NCI-H1092 treated with DMSO at 0.1 percent for 48 hours (cell line): ENCODE data around the gene KRTAP10-8.
A peak's percentile ranks its signal among the peaks of the same experiment; 100 is the strongest.
"Not testable (repeated sequence)": the region's sequence is repeated elsewhere in the genome, so short reads cannot be mapped to it uniquely, and the experiment has no call there.

Experiments used
- DNase-seq: peaks from one replicate; lab custom pipeline; 2025; lab: John Stamatoyannopoulos, UW

Gene KRTAP10-8

DNA sequence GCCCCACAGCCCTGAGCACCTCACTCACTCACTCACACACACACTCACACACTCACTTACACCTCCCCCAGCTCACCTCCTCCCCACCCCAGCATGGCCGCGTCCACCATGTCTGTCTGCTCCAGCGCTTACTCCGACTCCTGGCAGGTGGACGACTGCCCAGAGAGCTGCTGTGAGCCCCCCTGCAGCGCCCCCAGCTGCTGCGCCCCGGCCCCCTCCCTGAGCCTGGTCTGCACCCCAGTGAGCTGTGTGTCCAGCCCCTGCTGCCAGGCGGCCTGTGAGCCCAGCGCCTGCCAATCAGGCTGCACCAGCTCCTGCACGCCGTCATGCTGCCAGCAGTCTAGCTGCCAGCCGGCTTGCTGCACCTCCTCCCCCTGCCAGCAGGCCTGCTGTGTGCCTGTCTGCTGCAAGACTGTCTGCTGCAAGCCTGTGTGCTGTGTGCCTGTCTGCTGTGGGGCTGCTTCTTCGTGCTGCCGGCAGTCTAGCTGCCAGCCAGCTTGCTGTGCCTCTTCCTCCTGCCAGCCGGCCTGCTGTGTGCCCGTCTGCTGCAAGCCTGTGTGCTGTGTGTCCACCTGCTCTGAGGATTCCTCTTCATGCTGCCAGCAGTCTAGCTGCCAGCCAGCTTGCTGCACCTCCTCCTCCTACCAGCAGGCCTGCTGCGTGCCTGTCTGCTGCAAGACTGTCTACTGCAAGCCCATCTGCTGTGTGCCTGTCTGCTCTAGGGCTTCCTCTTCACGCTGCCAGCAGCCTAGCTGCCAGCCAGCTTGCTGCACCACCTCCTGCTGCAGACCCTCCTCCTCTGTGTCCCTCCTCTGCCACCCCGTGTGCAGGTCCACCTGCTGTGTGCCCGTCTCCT lies 34.7 kb downstream of the KRTAP10-8 start, which contains the start of gene KRTAP10-11:
KRTAP10-11 (plus strand) TSS at position 49 of the 856 bp plus-strand sequence; CDS start at position 94, 45 bp downstream.
- DNase-seq = peak; percentile 74

DNA sequence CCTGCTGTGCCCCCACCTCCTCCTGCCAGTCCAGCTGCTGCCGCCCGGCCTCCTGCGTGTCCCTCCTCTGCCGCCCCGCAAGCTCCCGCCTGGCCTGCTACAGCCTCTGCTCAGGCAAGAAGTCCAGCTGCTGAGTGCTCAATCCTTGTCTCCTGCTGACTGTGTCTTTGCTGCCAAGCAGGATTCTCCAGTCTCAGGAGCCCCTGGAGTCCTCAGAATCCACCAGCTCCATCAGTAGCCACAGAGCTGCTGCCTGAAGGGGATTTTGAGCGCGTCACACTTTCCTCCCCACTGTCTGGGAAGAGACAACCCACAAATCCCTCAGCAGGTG lies 35.3 kb downstream of the KRTAP10-8 start:
- peak; percentile 74 for DNase-seq

DNA sequence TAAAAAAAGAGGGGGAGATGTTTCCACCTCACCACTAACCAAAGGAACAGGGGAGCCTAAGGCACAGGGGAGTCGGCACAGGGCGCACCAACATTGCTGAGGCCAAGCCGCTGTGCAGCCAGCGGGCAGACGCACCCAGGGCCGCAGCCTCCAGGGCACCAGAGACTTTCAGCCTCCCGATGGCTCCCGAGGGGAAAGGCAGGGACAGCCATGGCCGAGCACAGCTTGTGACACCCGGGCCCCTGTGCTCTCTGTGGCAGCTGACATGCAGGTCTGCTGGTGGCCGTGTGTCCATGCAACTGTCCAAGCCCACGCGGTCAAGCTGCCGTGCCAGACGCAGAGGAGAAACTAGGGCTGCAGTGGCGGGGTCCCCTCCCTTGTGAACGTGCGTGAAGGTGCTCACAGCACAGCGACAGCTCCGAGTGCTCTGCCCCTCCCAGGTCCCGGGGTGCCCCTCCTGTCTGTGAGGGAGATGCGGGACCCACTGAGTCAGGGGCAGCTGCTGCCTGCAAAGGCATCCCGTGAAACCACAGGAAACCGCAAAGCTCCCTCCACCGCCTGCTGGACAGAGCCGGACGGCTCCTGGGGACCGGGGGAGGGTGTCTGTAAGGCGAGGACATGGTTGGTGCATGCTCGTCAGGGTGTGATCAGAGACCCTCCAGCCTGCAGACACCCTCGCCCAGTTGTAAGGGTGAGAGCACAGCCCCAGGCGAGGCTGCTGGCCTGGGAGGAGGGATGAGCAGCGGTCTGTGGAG lies 36.9 kb downstream of the KRTAP10-8 start:
- DNase-seq = no peak

DNA sequence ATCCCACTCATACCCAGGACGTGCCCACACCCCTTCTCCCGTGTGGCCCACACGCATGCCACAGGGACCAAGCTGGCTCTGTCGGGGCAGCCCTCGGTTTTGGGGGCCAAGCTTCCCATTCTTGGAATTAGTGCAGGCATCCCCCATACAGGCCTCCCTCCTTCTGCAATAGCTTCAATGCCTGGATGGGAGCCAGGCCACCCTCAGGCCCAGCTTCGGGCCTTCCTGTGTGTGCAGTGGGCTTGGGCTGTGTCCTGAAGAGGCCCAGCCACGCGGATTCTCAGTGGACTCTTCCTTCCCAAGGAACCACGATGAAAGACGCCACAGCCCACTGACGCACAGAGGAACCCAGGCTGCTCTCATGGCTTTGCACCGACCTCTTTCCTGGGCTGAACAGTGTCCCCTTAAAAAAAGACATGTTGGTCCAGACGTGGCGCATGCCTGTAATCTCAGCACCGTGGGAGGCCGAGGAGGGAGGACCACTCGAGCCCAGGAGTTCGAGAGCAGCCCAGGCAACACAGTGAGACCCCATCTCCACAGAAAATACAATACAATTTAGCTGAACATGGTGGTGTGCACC lies 37.7 kb downstream of the KRTAP10-8 start:
- DNase-seq = no peak

DNA sequence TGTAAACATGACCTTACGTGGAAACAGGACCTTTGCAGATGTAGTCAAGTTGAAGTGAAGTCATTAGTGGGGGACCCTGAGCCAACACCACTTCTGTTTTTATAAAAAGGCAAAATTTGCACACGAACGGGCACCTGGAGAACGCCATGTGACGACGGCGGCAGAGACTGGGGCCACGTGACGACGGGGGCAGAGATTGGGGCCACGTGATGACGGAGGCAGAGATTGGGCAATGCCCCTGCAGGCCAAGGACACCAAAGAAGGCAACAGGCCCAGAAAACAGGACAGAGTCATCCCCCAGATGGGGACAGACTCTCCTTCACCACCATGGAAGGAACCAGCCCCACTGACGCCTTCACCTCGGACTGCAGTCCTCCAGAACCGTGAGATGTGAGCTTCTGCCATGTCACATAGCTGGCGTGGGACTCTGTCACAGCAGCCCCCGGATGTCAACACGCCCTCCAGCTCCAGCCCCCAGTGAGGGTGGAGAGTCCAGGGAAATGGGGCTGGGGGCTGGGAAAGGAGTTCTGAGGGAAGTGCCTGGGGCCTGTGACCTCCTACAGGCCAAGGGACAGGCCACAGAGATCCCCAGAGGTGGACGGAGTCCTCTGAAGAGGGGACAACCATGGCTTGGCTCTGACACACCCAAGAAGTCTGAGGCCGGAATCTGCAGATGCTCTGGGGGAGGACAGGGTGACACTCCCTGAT lies 38.5 kb downstream of the KRTAP10-8 start:
- DNase-seq = no peak

DNA sequence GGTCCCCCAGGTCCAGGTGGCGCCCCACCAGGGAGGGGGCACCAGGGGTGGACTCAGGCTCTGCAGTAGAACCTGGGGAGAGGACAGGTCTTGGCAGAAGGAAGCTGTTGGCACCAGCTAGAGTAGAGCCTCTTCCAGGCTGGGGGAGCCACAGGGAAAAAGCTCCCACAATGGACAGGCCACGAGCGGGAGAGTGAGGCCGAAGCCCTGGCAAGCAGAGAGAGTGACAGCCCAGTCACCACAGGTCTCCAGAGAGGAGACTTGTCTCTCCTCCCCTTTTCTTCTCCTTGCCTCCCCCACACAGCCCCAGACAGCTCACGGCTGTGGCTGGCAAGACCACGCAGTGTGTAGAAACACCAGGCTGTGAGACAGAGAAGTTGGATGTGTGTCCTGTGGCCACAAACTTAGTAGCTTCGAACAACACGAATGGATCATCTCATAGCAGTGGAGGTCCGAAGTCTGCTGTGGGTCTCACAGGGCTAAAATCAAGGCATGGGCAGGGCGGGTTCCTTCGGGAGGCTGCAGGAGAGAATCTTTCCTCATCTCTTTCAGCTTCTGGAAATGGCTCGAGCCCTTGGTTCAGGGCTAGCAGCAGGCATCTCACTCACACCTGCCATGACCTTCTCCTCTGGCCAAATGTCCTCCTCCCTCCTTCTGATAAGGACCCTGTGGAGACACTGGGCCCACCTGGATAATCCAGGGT lies 39.2 kb downstream of the KRTAP10-8 start:
- DNase-seq = no peak

DNA sequence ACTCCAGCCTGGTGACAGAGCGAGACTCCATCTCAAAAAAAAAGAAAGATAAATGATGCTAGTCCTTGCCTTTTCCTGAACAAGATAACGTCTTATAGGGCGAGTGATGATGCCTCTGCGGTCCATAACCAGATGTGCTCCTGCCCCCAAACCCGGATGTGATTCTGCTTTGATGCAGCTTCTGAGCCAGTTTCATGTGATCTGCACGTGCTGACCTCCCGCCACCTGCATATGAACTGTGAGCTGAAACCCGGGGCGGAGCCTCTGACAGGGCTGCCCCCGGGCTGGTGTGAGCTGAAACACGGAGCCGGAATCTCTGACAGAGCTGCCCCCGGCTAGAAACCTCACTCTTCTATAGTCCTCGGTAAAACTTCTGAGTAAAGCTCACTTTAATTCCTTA lies 41.2 kb downstream of the KRTAP10-8 start:
- no peak for DNase-seq

DNA sequence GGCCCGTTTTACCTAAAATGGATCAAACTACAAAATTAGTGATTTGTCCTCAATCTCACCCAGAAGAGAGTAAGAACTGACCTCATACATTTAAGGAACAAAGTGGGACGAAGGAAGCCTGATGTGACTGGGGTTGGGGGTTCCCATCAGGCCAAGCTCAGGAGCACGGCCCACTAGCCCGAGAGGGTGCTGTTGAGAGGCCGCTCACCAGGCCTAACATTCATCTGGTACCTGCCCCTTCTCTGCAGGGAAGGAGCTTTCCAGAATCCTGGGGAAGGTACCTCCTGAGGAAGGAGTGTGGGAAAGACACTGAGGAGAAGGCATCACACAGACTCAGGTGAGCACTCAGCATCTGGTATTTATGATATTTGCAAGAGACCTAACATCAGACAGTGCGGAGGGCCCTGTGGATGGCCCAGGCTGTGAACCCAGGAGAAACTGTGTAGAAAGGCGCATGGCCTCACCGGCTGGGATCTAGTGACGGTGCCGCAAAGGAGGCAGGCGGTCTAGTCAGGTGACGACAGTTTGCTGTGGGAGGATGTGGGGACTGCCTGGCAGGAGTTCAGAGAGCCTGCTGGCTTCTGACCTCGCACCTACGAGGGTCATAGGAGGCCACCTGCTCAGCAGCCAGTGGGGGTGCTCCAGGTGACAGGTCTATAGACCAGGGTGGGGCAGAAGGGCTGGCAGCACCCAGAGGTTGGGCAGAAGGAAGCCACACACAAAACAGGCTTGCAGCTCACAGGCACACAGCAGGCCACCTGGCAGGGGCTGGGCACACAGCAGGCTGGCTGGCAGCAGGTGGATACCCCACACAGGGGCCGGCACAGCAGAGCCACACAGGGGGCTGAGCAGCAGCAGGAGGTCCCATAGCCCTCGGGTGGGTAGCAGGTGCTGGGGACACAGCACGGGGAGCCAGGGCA lies 42.0 kb downstream of the KRTAP10-8 start:
- peak; percentile 46 for DNase-seq

DNA sequence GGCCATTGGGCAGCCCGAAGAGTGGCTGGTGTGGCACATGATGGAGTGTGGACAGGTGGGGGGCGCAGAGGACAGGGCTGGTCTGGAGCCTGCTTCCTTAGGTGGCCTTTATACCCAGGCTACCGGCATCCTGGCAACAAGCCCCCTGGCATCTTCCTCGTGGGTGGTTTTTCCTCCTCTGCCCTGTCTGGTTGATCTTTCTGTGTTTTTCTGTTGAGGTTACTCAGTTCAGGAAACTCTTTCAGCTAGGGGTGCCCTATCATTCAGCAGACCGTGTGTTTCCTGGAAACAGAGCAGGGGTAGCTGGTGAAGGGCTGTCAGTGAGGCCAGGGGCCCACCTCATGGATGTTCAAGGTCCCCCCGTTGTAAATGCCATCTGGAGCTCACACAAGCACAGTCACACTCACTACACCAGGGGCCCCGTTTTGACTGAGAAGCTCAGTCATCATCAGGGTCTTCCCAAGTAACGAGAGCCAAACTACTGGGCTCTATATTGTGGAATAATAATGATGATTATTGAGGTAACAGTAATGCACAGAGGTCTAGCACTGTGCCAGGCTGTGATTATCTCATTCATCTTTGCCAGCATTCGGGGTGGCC lies 42.8 kb downstream of the KRTAP10-8 start, which contains the start of gene KRTAP12-4:
KRTAP12-4 (minus strand) TSS at position 84 of the 600 bp plus-strand sequence; CDS start at position 39, 45 bp downstream.
- DNase-seq = no peak

DNA sequence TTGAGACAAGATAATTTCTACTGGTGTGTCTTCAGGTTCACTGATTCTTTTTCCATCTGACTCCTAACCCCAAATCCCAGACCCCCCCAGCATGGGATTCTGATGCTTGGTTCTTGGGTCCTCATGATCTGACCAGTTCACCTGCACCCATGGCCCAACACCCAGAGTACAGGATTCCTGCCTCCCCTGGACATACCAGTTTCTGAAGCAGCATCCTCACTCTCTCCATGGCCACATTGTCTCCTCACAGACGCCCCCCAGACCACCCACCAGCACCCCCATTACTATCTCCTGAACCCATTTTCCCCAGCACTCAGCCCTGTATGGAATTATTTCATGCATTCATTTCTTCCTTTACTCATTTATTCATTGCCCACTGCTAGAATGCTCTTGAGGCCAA lies 45.0 kb downstream of the KRTAP10-8 start:
- DNase-seq = no peak

DNA sequence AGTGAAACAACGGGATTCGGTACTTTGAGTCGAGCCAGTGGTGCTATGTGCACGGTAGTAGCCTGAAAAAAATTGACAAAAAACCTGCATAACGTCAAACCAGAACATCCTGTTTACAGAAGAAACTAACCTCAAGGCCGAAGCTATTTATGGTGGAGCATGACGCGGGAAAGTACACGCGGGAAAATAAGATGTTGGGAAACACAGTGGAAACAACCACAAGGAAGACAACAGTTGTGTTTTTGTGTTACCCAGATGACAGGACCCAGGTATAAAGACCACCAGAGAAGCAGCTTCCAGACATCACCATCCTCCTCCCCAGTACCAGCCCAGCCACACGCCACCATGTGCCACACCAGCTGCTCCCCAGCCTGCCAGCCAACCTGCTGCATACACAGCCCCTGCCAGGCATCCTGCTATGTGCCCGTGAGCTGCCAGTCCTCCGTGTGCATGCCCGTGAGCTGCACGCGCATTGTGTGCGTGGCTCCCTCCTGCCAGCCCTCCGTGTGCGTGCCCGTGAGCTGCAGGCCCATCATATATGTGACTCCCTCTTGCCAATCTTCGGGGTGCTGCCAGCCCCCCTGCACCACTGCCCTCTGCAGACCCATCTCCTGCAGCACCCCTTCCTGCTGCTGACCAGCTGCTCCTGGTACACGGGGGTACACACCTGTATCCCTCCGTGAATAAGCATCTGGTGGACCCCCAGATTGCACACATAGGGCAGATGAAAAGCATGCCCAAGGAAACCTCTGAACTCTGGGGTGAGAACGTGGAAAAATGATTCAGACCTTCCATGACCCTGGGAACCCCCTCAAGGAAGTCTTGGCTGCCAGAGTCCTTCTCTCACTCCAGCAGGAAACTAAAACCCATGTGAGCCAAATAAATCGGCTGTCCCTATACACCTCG lies 46.0 kb downstream of the KRTAP10-8 start, which contains the start of gene KRTAP12-3:
KRTAP12-3 (plus strand) TSS at position 298 of the 906 bp plus-strand sequence; CDS start at position 346, 48 bp downstream.
- DNase-seq = no peak

DNA sequence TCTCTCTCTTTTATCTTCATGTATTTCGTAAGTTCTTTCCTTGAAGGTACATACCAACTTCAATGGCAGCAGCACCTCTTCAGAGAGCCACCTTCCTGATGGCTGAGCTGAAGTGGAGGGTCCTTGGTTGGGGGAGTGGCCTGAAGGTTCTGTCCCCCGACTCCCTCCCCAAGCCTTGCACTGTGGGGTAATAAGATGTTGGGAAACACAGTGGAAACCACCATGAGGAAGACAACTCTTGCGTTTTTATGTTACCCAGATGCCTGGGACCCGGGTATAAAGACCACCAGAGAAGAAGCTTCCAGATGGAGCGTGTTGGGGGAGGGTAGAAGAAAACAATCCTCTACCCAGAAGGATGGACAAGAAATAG lies 46.6 kb downstream of the KRTAP10-8 start:
- no peak for DNase-seq

DNA sequence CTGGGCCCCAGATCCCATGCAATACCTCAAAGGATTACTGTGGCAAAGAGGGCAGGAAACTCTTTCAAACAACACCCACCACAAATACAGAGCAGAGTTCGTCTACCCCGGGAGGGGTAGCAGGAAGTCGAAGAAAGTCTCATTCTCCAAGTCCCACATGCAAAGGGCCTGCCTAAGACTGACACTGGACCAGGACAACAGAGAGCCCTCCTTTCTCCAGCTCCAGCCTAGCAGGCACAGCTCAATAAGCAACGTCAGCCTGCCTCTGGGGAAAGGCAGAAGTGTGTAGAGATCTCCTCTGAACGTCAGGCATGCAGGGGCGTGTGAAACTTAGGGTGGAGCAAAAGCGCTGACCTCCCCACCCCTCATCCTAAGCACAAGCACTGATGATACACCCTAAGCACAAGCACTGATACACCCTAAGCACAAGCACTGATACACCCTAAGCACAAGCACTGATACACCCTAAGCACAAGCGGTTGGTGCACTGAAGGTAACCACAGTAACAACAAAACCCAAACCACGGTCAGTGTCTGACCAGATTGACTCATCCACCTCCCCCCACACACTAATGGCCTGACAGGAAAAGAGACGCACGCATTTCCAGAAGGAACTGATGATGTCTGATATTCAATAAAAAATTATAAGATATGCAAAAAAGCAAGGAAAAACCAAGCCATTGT lies 47.2 kb downstream of the KRTAP10-8 start:
- no peak for DNase-seq

DNA sequence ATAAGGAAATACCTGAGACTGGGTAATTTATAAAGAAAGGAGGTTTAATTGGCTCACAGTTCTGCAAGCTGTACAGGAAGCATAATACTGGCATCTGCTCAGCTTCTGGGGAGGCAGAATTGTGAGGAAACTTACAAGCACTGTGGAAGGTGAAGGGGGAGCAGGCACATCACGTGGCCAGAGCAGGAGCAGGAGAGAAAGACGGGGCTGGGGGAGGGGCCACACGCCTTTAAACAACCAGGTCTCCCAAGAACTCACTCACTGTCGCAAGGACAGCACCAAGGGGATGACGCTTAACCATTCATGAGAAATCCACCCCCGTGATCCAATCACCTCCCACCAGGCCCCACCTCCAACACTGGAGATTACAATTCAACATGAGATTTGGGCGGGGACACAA lies 49.7 kb downstream of the KRTAP10-8 start:
- not testable (repeated sequence) for DNase-seq
